HL-60/S4 treated with phorbol 12-myristate 13-acetate at 8.2 ng/mL for 4 days and 3 days (cell line): Measurements from ENCODE around the gene TRPC3.
"Not testable (repeated sequence)": the region's sequence is repeated elsewhere in the genome, so short reads cannot be mapped to it uniquely, and the experiment has no call there.

Source experiments
- in situ Hi-C: fragments of 300-500 bp; cut with MboI; formaldehyde crosslinking; loops from 2 replicates; pipeline ENCODE4 v1.15.0; 2022; ENCODE audit warnings: low sequenced_read_pairs

Gene TRPC3

DNA sequence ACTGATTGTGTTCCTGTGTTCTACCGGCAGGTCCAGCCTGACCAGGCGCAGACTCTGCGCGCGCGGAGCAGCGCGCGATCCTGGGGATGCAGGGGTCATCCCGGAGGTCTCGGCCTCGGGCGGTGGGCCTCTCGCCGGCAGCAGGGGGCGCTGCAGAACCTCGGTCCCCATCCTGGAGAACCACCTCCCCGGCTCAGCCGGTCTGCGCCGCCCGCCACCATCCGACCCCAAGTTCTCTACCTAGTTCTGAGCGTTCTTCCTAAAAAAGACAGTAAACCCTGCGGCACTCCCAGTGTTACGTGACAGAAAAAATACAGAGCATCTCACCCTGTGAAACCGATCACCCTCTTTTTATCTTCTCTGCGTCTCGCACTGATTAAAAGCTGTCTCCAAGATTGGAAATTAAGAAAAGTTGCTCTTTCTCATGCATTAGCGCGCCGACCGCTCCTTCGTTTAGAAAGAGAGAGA is 1.6 kb downstream of the TRPC3 start:
- in situ Hi-C loops = no loop called here

DNA sequence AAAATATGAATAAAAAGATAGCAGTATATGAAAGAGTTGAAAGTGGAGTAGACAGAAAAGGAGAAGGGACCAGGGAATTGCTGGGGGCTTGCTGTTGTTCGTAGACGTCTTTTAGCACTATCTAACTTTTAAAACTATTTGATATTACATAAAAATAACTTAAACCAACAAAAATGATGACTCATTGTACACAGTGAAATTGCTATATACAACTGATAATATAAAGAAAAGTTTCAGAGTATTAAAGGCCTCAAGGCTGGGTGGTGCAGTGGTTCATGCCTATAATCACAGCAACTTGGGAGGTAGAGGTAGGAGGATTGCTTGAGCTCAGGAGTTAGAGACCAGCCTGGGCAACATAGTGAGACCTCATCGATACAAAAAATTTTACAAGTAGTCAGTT is 5.2 kb downstream of the TRPC3 start:
- in situ Hi-C loops = no loop called here

DNA sequence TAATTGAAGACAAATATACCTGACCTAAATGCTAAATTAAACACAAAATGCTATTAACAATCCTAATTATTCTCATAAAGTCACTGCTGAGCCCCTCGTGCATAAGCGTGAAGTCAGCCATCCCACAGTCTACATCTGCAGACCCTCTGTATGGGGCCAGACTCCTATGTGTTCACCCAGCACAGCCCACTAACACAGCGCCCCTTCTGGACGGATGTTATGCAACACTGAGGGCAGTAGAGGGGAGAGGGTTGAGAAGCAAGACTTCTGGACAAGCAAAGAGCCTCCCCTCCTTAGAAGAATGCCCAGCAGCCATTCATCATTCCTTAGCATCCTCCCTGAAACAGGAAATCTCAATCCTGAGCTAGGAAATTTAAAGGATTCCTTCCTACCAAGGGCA is 7.9 kb downstream of the TRPC3 start:
- in situ Hi-C loops = no loop called here

DNA sequence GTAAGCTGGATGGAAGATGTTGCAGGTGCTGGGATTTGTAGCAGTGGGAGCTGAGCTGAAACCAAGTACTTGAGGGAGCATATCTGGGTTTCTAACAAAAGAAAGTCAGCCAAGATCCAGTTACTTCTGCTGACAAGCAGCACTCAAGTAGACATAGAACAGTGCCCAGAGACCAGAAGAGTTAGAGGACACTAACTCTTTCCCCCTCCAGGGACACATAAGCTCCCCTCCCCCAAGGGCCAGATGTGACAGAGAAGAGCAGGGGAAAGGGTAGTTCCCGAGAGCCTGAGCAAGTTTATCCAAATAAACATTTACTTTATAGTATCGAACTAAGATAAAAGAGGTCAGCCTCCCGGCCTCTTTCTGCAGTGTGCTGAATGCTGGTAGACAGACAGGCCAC is 12.2 kb downstream of the TRPC3 start:
- in situ Hi-C loops = no loop called here

DNA sequence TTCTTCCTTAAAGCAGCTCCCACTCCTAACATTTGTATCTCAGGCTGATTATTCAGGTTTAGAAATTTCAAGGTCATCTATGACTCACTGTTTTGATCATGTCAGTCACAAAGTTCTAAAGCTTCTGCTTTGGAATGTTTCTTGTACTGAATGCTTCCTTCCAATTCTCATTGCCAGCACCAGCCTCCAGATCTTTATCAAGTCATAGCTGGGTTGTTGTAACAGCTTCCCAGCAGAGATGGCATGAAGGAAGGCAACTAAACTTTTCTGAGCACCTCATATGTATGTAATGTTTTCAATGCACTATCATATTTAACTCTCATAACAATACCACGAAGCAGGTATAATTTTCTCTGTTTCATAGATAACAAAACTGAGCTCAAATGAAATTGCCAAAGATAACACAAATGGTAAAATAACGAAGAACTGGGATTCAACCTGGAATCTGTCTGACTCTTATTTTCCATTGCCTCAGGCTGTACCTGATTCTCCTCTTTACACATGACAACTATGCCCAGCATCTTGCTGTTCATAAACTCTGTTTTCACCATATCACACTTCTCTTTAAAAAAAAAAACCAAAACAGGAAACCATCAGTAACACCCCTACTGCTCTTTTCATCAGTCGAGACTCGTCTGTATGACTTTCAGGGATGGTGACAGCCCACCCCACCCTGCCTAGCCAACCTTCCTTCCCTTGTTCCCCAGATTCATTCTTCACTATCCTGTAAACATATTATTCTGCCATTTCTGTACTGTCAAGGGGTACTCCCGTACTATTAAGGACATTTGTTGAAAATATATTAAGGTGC is 13.4 kb downstream of the TRPC3 start:
- in situ Hi-C loops = no loop called here

DNA sequence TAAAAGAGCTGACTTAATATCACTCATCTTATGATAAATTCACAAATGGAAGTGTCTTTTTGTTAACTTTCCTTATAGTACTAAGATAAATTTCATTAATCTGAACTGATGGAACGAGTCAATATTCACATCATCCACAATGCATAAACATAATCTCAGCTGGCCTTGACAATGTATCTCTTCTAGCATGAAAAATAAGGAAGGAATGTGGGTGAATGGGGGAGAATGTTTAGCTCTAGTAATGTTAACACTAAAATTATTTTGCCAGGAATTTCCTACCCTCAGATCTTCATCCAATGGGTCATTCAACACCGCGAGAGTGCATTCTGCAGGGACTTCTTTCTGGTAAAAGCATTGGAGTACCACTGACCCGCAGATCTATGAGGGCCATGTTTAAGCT is 15.8 kb downstream of the TRPC3 start:
- in situ Hi-C loops = no loop called here

DNA sequence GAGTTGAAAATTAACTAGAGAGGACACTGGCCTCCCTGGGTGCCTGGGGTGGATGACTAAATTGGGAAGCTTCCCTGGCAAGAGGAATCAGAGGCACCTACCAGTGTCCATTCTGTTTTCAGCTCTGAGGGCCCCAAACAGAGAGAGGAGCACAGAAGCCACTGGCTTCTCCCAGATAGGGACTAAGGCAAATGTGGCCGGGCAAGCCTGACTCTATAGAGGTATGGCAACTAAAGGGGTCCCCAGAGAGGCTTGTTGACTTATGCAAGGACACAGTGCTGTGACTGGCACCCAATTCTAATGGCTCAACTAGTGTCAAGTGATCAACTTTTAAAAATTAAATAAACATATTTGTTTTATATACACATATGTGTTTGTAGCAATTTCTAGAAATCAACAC is 17.2 kb downstream of the TRPC3 start:
- in situ Hi-C loops = no loop called here

DNA sequence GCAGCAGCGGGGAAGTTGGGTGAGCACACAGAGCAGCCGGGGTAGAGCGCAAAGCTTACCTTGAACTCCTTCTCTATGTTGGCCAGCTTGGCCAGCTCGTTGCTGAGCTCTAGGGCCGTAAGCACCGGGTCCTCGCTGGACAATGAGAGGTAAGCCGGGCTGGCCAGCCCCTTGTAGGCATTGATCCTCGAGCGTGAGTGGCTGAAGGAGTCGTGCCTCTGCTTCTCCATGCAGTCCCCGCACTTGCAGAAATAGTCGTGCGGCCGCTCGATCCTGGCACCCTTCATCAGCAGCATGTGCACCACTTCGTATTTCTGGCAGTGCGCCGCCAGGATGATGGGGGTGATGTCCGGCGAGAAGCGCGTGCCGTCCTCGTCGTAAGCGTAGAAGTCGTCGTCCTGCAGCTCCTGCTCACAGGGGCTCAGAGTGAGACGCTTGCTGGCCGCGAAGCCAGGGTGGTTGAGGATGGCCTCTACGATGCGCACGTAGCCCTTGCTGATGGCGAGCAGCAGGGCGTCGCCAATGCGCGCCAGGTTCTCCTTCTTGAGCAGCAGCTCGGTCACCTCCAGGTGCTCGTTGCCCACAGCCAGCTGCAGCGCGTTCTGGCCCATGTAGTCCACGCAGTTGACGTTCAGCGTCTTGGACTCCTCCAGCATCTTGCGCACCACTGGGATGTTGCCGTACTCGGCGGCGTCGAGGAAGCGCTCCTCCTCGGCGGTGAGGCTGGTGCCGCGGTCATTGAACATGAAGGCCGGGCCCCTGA is 19.5 kb downstream of the TRPC3 start:
- in situ Hi-C loops = no loop called here

DNA sequence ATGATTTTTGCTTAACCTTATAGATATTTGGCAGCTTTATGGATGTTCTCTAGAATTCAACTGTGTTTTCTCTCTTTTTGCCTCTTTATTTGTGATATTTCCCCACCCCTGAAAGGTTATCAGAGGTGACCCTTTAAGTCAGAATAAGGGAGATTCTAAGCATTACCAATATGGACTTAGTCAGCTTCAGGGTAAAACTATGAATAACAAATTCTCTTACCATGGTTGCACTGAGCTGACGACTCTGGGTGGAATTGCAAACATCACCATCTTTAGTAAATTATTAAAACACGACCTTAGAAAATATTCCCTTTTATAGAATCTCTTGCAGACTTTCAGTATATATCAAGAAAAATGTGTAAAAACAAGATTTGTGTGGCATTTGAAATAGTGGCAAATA is 21.6 kb downstream of the TRPC3 start:
- in situ Hi-C loops = no loop called here

DNA sequence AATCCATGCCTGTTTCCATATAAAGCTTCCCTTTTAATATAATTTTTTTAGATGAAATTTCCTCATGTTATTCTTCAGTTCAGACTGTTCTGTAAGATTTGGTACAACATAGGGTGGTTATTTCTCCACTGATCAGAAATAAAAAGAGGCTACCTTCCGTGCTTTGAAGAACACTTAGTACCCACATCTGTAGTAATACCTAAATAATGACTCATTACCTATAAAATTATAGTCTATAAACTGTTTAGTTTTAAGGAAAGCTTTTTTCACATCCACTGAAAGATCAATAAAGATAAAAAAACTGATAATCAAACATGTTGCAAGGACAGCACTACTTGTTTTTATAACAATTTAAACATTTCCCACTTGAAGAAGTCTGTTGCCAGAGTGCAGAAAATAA is 23.9 kb downstream of the TRPC3 start:
- in situ Hi-C loops = no loop called here

DNA sequence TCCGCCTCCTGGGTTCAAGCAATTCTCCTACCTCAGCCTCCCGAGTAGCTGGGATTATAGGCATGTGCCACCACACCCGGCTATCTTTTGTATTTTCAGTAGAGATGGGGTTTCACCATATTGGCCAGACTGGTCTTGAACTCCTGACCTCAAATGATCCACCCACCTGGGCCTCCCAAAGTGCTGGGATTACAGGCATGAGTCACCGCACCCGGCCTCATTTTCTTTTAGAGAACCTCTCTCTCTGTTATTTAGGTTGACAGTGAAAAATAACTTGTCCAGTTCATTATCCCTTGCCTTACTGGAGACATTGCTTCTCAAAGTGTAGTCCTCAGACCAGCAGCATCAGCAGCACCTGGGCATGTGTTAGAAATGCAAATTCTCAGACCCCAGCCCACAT is 25.4 kb downstream of the TRPC3 start:
- in situ Hi-C loops = not testable (repeated sequence)

DNA sequence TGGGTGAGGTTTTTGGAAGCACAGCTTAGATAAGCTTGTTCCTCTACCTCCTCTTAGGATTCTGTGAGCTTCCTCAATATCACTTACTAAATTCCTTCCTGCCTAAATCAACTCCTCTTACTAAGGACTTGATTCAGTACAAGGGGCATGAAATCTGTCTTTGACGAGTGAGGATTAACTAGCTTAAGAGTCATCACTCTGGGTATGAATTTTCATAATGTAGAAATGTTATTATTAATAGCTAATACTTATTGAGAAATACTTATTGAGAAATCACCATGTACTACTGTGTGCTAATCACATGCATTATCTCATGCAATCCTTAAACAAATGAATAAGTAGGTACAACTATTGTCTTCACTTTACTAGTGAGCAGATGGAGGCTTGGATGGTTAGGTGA is 28.6 kb downstream of the TRPC3 start:
- in situ Hi-C loops = no loop called here

DNA sequence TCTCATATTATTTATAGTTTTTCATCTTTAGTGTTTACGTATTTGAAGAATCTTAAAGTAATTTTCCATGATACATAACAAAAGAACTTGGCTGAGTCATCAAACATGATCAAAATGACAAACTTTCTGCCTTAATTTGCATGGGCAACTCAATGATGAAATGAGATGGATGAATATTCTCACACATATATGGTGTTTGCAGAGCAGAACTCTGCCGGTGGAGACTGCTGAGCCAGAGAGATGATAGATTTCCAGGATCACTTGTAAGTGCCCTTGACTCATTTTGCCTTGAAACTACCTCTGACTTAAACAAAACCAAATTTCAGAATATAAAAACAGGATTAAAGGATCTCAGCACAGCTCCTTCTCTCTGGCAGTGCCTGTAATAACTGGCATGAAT is 38.2 kb downstream of the TRPC3 start:
- in situ Hi-C loops = no loop called here

DNA sequence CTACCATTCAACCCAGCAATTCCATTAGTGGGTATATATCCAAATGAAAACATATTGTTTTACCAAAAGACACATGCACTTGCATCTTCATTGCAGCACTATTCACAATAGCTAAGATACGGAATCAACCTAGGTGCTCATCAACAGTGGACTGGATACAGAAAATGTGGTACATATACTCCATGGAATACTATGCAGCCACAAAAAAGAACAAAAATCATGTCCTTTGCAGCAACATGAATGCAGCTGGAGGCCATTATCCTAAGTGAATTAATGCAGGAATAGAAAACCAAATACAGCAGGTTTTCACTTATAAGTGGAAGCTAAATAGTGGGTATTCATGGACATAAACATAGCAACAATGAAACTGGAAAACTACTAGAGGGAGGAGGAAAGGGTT is 43.5 kb downstream of the TRPC3 start:
- in situ Hi-C loops = no loop called here

DNA sequence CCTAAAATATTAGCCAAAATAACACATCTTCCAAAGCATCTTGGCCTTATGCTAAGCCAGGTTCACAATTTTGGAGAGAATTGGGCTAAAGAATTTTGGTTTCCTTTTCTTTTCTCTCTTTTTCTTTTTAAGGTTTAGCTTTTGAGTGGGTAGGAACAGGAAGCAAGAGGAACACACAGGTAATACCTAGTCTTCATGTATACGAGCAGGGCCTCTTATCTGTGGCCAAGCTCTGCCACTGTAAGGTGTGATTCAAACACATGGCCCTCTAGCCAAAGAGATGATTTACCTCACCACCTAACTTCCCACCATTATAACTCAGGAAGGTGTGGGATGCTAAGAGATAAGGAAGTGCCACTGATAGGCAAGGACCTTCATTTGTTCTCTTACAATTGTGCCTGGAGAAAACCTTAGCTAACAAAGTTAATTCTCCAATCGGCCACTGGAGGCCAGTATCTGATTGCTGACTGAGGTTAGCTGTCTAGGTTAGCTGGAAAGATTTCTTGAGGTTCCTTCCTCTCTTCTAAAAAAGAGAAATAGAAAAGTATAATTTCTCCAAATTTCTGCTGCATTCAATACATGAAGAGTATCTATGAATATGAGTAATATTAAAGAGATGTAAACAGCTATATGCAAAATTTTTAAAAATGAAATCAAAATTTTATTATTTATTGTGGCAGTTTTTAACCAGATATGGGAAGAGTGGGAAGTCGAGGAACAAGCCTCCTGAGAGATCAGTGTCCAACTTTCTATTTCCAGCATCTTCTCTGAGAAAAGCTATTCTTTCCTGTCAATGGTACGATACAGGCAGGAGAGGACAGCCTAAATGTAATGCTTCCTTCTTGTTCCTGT is 51.5 kb downstream of the TRPC3 start:
- in situ Hi-C loops = no loop called here

DNA sequence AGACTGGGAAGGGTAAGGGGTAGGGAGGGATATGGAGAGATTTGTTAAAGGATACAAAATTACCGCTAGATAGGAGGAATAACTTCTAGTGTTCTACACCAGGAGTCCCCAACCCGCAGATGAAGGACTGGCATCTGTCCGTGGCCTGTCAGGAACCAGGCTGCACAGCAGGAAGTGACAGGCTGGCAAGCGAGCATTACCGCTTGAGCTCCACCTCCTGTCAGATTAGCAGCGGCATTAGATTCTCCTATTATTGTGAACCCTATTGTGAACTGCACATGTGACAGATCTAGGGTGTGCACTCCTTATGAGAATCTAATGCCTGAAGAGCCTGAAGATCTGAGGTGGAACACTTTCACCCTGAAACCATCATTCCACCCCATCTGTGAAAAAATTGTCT is 53.7 kb downstream of the TRPC3 start:
- in situ Hi-C loops = no loop called here

DNA sequence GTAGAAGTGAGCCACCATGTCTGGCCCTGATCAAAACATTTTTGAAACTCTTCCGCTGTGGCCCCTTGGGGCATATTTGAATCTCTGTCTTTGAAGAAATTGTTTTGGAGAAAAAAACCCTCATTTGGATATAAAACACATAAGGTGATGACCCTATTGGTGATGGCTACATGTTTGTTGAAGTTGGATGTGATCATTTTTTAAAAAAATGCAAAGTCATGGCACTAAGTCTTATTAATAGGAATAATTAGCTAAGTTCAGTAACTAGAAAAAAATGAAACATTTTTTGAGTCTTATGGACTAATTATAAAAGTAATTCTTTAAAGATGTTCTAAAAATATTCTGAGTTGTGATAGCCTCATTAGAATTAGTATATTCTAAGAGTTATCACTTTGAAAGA is 63.7 kb downstream of the TRPC3 start:
- in situ Hi-C loops = no loop called here

DNA sequence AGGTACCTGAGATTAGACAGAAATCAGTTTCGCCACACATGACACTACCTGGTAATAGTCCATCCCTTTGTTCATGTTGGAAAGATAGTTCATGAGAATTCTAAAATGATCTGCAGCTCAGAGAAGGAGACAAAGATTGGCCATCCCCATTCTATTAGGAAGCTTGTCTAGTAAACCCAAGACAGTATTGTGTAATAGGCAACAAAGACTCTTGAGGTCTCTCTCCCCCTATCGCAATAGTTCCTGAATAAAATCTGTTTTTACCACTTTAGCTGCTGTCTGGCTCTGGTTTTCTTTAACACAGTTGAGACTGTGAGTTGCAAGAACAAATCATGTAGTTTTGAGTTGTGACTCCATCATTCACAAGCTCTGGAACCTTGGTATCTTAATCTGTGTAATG is 66.7 kb downstream of the TRPC3 start:
- in situ Hi-C loops = no loop called here

DNA sequence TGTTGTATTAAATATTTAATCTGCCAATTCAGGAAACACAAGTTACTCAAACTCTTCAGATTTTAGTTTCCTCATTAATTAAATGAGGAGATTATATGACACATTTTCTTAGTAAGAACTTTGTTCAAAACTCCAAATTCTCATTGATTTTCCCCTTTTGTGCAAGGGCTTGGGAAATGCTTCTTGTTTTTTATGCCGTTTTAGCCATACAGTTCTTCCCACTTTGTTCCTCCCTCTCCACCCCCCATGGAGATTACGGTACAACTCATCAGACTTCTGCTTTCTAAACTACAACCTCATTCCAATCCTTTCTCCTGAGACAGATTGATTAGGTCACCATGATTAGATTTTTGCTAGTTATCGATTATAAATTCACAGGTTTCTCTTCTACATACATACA is 70.7 kb downstream of the TRPC3 start:
- in situ Hi-C loops = no loop called here

DNA sequence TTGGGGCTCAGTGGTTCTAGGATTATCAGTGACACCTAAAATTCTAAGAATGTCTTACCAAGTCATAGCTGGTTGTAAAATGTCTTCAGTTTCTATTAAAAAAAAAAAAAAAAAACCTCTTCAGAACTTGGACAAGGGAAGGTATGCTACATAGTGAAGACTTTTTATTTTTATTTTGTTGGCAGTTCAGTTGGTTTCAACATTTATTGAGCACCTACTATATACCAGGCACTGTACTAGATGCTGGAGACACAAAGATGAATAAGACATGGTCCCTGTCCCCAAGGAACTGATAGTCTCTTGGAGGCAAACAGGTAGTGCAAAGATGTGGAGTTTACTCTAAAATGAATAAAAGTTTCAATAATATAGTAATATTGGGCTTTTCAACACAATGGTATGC is 72.7 kb downstream of the TRPC3 start:
- in situ Hi-C loops = no loop called here

DNA sequence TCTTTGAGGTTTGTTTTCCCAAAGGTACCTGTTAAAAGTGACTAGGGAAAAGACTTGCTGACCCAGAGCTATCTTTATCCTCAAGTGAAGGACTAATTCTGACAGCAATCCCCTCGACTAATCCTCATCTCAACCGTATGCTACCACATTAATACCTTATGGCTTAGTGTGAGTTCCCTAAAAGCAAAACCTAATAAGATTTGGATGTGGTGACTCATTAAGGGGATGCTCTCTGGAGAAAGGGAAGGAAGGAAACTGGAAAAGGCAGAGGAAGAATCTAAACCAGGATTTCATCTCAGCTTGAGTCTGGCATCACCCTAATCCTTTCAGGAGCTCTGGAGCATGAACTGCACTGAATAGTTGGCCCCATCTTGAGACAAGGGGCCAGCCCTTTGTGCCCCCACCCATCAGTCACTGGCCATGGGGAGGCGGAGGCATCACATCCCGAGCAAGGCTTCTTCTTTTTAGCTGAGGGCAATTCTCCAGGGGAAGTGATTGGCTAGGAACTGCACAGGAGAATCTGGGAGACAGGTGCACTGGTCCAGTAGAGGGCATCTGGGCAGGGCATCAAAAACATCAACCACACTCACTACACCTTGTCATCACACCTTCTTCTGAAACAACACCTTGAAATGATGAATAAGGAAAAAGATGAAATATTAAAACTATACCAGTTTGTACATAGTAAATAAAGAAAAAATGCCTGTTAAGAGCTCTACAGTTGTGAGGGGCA is 74.7 kb downstream of the TRPC3 start:
- in situ Hi-C loops = no loop called here
